HG03060 (cell line): ENCODE results near the gene MTG1.
"Not testable (repeated sequence)": the region's sequence is repeated elsewhere in the genome, so short reads cannot be mapped to it uniquely, and the experiment has no call there.

ENCODE experiments used
- ATAC-seq: cut with Tn5 transposase; IDR thresholded peaks from one replicate; pipeline ENCODE4 v1.9.1; 2021; ENCODE audit warnings: low read depth, moderate number of reproducible peaks; ENCODE audit not compliant: unreplicated experiment

Gene MTG1

GRCh38 chr10:133358162-133358924, 35.6 kb upstream of the MTG1 start:
- ATAC-seq: no peak

- no peak for ATAC-seq
Observed at GRCh38 chr10:133358925-133359310, 35.0 kb upstream of the MTG1 start.

- no peak for ATAC-seq
Observed at GRCh38 chr10:133359554-133359971, 34.4 kb upstream of the MTG1 start.

- ATAC-seq: no peak
Observed at GRCh38 chr10:133359972-133360610, 33.9 kb upstream of the MTG1 start.

GRCh38 chr10:133361227-133361626, 32.7 kb upstream of the MTG1 start:
- ATAC-seq: no peak

- ATAC-seq: no peak
Observed at GRCh38 chr10:133361773-133362441, 32.0 kb upstream of the MTG1 start.

DNA sequence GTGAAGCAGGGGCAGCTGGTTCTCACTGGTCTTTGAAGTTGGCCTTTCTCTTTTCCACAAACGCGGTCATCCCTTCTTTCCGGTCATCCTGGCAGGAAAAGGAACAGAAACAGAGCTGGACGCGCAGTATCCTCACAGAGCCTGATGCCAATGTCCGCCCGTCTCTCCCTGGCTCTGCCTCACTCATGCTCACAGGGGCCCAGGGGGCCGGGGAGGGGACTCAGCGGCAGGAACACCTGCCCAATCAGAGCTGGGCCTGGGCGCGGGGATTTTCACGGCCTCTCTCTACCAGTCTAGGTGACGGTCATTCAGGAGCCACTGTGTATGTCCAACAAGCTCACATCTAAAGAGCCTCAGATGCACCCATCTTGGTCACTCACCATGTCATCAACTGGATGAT, 31.1 kb upstream of the MTG1 start:
- no peak for ATAC-seq

- no peak for ATAC-seq
Observed at GRCh38 chr10:133364645-133365431, 29.1 kb upstream of the MTG1 start.

DNA sequence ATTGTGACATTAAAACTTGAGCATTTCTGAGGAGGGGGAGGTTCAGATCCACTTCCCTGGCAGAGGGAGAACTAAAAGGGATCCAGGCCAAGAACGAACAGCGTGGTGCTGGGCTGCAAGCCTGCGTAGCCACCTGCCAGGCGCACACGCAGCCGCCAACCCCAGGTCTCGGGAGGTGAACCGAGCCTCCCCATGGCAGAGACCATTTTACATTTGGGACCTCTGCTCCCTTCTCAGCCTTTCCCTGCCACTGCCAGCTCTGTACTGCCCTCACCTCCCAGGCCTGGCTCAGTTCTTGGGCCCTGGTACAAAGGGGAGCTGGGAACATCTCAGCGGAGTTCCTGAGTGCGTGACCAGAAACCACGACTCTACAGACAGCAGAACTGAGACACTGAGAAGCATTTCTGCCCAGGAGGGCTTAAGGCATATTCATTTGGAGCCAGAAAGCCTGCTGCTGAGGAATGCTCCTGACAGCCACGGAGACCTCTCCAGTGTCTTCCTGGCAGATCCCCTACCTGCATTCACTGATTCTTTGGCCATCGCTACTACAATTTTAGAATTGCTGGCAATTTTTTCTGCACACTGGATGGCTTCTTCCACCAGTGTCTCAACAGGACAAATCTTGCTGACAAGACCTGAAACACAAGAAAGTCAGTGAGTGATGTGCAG, 28.4 kb upstream of the MTG1 start:
- ATAC-seq: no peak

GRCh38 chr10:133366130-133366478, 27.9 kb upstream of the MTG1 start:
- no peak for ATAC-seq

DNA sequence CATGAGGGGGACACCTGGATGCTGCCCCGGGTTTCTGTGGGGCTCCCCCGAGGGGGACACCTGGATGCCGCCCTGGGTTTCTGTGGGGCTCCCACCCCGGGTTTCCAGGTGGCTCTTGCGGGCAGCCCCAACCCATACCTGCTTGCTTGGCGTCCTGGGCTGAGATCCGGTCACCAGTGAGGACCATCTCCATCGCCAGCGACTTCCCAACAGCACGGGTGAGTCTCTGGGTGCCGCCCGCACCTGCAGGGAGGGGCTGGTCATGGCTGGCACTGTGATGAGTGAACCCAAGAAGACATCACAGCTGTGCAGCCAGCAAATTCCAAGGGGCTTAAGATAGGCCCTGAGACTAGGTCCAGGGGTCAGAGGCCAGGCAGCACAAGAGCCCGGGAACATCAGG, 27.2 kb upstream of the MTG1 start:
- no peak for ATAC-seq

DNA sequence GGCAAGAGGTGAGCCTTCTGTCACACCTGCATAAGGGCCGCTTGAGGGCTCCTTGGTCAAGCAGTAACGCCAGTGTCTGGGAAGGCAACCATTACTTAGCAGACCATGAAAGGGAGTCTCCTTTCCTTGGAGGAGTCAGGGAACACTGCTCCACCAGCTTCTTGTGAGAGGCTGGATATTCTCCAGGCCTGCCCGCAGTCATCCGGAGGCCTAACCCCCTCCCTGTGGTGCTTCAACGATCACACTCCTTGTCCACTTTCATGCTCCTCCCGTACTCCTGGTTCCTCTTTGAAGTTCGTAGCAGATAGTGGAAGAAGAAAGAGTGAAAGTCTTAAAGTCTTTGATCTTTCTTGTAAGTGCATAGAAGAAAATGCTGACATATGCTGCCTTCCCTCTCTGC, 26.5 kb upstream of the MTG1 start:
- ATAC-seq: not testable (repeated sequence)

GRCh38 chr10:133368153-133368552, 25.8 kb upstream of the MTG1 start:
- ATAC-seq: no peak

DNA sequence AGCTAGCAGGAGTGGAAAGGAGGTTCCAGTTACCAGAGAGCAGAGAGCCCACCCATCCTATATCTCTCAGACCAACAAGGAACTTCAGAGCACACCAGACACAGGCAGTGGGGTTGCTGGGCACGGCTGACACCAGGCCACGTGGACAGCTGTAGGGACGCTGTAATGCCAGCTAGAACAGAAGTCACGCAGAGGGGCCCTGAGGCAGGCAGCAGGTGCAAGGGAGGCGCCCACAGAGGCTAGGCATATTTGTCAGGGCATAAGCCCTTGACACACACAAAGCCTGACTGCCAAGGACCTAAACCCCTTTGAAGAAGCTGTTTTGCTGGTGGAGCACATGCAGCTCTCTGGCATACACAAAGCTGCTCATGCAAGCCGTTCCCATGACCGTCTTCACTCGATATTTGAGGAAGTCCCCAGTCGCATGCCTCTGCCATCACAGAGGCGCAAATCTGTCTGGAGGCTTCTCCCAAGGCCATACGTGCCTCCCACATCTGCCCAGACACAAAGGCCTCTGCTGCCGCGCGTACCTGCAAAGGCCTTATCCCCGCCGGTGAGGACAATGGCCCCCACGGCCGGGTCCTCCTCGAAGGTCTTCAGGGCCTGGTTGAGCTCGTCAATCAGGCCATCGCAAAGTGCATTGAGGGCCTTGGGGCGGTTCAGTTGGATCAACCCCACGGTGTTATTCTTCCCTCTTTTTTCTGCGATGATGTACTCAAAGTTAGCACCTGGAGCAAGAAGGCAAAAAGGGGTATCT, 23.7 kb upstream of the MTG1 start:
- ATAC-seq: no peak

GRCh38 chr10:133372507-133372906, 21.4 kb upstream of the MTG1 start:
- no peak for ATAC-seq

DNA sequence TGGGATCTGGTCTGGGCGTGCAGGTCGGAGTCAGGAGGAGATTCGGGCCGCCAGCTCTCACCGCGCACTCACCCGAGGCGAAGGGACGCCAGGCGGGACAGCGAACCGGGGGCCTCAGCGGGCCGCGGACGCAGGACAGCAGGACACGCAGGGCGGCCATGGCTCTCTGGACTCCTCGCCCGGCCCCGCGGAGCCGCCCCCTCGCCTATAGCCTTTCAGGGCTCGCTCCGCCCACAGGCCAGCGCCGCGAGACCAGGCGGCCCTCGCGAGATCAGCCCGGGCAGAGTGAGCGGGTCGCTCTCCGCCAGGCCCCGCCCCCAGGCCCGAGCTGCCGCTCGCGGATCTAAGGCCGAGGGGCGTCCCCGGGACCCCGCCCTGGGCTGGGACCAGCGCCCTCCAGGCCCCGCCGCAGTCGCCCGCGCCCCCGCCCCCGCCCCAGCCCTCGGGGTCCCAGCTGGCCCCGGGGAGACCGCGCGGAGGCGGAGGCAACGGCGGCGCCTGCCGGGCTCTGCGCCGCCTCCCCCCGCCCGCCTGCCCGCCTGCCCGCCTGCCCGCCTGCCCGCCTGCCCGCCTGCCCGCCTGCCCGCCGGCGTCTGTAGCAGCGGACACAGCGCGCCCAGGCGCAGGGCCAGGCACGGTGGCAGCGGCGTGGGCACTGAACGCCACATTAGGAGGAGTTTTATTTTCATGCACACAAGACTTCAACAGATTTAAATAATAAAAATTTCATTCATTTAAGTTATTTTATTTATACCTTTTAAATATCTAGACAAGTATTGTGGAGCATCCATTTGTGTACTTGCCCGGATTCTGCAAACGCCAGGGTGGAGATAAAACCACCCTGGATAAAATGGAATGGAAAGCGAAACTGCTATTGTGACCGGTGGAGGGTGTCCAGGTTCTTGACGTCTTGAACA, 20.5 kb upstream of the MTG1 start, which contains the start of gene ECHS1:
Gene ECHS1 (minus strand): TSS at position 181 of the 917 bp plus-strand sequence. CDS start 21 bp downstream, at position 160.
- peak; percentile 62 for ATAC-seq

GRCh38 chr10:133375357-133376115, 18.4 kb upstream of the MTG1 start:
- ATAC-seq: no peak

DNA sequence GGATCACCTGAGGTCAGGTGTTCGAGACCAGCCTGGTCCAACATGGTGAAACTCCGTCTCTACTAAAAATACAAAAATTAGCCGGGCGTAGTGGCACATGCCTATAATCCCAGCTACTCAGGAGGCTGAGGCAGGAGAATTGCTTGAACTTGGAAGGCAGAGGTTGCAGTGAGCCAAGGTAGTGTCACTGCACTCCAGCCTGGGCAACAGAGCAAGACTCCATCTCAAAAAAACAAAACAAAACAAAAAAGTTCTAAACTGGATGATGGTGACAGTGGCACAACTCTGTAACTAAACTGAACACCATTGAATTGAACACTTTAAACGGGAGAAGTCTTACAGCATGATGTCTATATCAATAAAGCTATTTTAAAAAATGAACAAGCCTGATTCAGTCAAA, 17.8 kb upstream of the MTG1 start:
- not testable (repeated sequence) for ATAC-seq
